Adrenal gland (tissue), 5 donors: ENCODE measurements around the gene SLC5A5.

Experiments used
- CTCF ChIP-seq, 6 experiments: fragments of 450-650 bp in 4 of 6; fragments of 200-600 bp in 2 of 6; sonication (generic) in 1 of 6; IDR thresholded peaks; 1 replicate in 5 of 6; 2 replicates in 1 of 6; pipeline versions ENCODE4 v1.5.1 to v1.8.0; 2016 to 2021; ENCODE audit warnings: antibody characterized with exemption in 6 of 6, mild to moderate bottlenecking in 2 of 6, moderate library complexity in 1 of 6
- POLR2A ChIP-seq, 2 donors: fragments of 450-650 bp; IDR thresholded peaks; one replicate each; pipeline ENCODE4 v1.6.1; 2017; ENCODE audit warnings: antibody characterized with exemption in 2 of 2, mild to moderate bottlenecking in 2 of 2, moderate library complexity in 1 of 2
- donor health status: DM: no; HTN: no; CAD: no.

GRCh38 chr19:17831419-17831888 lies 40.3 kb upstream of the SLC5A5 start:
- TF ChIP-seq CTCF (IDR thresholded peaks at IDR 0.05) (no peak), POLR2A (IDR thresholded peaks at IDR 0.05) (no peak)
